HPDE6-E6E7 (cell line): ENCODE data around the gene TAGLN3.
A peak's percentile ranks its signal among the peaks of the same experiment; 100 is the strongest.

Experiments used
- DNase-seq: peaks from one replicate; pipeline ENCODE4 v3.0.0; 2011; ENCODE audit warnings: missing footprints; ENCODE audit errors: extremely low spot score

TAGLN3 gene

GRCh38 chr3:111998636-111999483, at the start of gene TAGLN3:
Gene TAGLN3, plus strand, starts transcription at chr3:111998922. Its CDS starts 501 bp downstream, at chr3:111999423.
- no peak for DNase-seq

GRCh38 chr3:111949712-111950111, 49.0 kb upstream of the TAGLN3 start:
- DNase-seq: no peak

GRCh38 chr3:111951032-111951431, 47.7 kb upstream of the TAGLN3 start:
- no peak for DNase-seq

- DNase-seq: no peak
Observed at GRCh38 chr3:111952086-111952485, 46.6 kb upstream of the TAGLN3 start.

DNA sequence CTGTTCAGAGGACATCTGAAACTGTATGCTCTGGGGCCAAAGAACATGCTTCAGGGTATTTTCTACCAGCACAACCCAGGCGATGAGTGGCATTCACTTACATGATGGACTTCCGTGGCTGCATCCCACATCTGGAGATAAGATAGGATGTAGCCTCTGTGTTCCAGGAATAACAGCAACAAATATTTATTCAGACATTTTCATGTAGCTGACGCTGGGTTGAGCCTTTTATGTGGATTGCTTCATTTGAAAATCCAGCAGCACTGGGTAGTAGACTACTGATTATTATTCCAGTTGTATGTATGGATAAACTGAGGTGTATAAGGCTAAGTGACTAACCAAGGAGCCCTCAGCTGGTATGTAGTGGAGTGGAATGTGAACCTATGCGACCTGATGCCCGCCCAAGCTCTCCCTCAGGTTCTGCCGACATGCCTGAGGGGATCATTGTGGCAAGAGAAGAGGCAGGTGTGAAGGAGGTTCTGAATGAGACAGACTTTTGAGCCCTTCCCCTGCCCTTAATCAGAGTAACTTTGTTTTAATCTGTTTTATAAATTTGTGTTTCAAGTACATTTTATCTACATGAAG, 45.8 kb upstream of the TAGLN3 start:
- no peak for DNase-seq

DNA sequence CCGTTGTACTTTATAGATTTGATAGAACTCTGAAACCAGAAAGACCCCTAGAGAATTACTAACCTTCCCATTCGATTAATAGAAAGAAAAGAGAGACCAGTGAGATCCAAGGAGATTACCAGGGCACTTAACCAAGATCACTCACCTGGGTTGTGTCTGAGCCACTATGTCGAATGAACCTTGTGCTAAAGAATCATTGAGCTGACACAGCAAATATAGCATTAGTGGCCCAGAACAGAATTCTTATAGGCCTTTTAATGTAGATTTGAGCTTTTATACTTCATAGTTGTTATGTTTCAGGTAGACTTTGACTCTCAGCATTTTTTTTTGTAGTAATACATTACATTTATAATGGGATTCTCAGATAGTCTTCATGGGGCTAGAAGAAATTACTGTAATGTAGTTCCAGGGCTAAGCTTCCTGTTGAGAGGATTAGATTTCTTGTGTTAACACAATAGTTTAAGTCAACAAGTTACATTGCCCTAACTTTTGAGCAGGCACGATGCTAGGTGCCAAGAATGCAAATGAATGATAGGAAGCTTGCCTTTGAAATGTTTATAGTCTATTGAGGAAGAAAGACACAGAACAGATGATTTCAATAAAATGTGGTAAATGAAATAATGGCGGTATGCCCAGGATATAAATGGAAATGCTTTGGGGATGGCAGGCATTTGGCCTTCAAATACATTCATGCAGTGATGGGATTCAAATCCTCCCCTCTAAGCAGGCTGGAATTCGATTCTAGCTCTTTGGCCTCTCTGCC, 44.3 kb upstream of the TAGLN3 start:
- DNase-seq: no peak

DNA sequence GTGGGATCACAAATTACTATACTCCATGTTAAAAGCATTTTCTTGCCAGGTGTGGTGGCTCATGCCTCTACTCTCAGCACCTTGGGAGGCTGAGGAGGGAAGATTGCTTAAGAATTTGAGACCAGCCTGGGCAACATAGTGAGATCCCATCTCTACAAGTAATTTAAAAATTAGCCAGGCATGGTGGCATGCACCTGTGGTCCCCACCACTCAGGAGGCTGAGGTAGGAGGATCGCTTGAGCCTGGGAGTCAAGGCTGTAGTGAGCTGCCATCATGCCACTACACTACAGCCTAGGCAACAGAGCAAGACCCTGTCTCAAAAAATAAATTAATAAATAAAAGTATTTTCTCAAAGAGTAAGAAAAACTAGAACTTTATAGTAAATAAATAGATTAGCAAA, 42.8 kb upstream of the TAGLN3 start:
- DNase-seq: no peak

DNA sequence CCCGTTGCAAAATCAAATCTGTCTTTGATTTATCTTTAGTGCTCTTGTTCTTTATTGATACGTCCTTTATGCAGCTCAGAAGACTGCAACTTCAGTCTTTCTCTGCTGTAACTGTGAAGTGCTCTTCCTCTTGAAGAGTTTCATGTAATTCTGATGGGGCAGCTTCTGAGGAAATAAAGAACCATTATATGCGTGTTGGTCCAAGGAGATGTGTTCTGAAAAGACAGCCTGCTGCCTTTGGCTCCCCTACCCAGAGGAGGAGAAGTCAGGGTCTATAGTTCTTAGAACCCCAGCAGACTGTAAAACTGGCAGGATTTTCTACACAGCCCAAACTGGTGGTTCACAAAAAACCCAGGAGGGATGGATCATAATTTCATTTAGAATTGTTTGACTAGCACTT, 42.3 kb upstream of the TAGLN3 start:
- DNase-seq: no peak

DNA sequence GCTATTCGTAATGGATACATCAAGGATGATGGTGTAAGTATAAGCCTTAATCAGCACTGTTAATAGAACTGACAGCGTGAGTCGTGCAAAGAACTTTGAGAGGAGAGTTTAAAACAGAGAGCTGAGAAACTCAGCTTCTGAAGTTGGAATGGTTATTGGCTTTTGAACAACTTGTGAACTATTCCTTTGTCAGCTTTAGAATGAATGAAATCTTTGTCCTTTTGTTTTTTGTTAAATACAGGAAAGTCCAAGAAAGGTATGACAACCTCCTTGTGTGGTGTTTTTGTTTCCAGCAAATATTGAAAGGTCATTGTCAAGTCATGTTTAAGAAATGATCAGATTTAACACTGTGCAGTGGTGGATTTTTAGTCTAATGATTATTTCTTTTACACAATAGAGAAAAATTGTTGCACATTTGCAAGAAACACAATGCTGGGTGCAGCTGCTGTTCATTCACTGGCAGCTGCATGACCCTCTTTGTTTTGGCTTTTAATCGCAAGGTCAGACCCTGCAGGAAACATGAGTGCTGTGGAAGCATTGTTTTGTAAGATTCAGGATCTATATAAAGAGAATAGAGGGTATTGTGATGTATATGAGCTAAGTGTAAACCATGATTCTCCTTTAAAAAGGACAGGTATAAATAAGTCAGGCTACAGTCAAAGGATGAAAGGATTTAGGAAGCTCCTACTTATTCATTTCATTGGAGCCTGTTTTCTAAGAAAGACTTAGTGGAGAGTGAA, 41.6 kb upstream of the TAGLN3 start:
- DNase-seq: no peak

GRCh38 chr3:111961461-111962164, 37.1 kb upstream of the TAGLN3 start:
- no peak for DNase-seq

DNA sequence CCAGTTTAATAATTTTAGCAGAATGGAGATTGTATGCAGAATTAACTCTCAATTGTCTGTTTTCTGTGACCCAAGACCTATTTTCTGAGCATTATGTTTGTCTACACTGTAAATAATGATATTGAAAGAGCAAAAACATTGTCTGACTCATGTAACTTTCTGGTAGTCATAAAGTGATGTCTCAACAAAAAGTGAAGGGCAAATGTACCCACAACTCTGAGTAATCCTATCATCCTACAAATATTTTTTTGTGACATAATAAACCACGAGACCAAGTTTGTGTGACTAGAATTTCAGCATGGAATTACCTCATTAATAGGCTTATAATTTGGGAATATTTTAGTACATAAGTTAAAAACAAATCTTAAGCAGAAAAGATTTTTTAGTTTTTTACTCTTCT, 35.3 kb upstream of the TAGLN3 start:
- DNase-seq: peak; percentile 16

DNA sequence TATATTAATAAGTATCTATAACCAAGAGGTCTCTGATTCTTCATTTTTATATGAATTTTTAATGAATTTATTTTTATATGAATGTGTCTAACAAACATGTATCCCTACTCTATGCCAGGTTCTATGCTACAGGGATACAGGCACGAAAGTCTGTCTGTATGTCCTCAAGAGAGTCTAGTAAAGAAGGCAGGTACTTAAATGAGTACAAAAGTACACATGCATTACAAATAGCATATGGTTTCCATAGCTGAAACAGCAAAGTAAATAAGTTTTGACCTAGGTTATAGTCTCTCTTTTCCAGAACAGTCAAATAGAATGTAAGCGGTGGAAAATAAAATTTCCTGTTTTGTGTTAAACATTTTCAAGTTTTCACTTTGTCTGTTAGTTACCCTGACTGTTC, 33.2 kb upstream of the TAGLN3 start:
- DNase-seq: no peak

DNA sequence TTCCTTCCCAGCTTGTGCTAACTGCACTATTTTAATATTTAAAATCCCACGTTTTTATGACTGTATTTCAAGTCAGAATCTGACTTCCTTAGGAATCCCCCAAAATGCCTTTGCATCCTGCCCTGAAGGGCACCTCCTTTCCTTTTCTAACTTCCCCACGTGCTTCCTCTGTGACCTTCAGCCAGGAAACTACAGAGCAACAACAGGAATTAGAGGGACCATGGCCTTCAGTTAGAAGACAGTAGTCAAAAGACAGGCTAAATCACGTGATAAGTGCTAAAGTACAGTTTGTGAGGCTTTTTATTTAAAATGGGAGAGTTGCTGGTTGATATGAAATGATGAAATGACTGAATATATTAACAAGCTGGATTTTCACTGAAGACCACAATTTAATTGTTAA, 31.7 kb upstream of the TAGLN3 start:
- no peak for DNase-seq

DNA sequence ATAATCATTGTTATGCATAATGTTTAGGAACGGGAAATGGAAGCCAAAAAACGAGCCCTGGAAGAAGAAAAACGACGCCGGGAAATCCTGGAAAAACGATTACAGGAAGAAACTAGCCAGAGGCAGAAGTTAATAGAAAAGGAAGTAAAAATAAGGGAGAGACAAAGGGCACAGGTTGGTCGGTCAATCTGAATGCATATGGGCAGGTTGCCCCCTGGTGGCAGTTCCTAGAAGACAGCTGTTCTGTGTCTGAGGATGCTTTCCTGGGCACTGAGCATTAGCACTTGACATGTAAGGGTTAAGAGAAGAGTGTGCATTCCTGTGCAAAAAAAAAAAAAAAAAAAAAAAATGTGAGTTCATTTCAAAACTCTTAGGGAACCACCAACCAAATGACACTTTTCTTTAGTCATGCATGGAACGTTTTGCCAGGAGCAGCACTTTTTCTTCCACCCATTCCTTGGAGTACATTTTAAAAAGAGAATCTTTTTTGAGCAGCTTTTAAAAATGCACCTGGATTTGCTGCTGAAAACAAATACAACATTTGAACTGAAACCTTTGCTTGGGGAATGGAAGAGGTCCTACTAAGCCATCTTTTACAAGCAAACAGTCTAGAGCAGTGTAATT, 31.0 kb upstream of the TAGLN3 start:
- peak; percentile 35 for DNase-seq

DNA sequence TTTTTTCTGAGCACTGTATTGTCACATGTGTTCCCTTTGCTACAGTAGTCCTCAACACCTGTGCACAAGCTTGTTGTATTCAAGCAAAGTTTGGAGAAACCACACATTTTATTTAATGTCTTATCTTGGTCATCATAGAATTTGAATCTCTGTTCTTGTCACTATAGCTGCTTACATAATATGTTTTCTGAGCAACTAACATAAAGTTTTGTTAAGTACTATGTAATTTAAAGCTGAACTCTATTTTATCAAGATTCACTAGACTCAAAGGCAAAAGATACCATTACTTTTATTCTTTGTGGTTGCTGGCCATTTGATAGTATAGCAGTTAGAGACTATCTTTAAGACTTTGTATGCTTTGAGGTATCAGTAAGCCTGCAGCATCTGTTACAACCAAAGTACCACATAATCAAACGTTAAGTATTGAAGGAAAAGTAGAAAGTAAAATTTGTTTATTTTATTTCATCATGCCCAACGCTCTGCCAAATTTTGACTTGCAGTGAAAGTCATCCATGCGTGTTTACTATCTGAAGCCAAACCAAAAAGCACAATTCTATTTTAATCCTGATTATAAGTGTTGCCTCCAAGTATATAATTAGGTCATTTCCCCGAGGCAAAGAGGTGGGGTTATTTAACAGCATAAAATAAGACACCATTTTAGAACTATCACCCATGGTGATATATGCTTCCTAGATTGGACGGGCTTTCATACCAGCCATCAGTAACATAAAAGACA, 30.2 kb upstream of the TAGLN3 start:
- no peak for DNase-seq

DNA sequence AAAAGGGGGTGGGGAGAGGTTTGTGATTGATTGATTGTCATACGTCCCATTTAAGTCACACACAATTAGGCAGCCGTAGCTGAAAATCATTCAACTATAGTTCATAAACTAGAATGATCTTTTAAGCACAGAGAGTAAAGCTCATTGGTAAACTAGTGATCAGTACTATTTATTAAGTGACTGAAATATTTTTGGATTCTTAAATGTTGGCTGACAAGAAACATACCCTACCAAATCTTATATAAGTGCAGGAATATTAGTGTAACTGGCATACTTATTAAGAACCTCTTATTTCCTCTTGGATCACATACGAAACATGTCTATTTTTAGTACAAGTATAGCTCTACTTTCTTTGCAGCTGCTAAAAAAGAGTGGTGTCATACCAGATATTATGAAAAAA, 28.3 kb upstream of the TAGLN3 start:
- DNase-seq: no peak

- no peak for DNase-seq
Observed at GRCh38 chr3:111971533-111972130, 27.1 kb upstream of the TAGLN3 start.

GRCh38 chr3:111972891-111973290, 25.8 kb upstream of the TAGLN3 start:
- no peak for DNase-seq

- no peak for DNase-seq
Observed at GRCh38 chr3:111975131-111975530, 23.6 kb upstream of the TAGLN3 start.

- DNase-seq: no peak
Observed at GRCh38 chr3:111976254-111976653, 22.5 kb upstream of the TAGLN3 start.
